GM18868 (cell line): Measurements from ENCODE around the gene FNBP1.

Experiments
- ATAC-seq: cut with Tn5 transposase; IDR thresholded peaks from one replicate; pipeline ENCODE4 v1.9.1; 2021; ENCODE audit warnings: mild to moderate bottlenecking, moderate library complexity; ENCODE audit not compliant: unreplicated experiment

The FNBP1 gene

GRCh38 chr9:130045725-130046450 lies 2.9 kb upstream of the FNBP1 start:
- ATAC-seq: no peak

- no peak for ATAC-seq
Observed at GRCh38 chr9:130043654-130044623, 950 bp upstream of the FNBP1 start.

- ATAC-seq: no peak
Observed at GRCh38 chr9:130042406-130042884, 544 bp downstream of the FNBP1 start.

GRCh38 chr9:130041648-130042405 lies 1.2 kb downstream of the FNBP1 start:
- ATAC-seq: no peak

- ATAC-seq: no peak
Observed at GRCh38 chr9:130040984-130041647, 1.9 kb downstream of the FNBP1 start.

- no peak for ATAC-seq
Observed at GRCh38 chr9:130039528-130040147, 3.4 kb downstream of the FNBP1 start.

- ATAC-seq: no peak
Observed at GRCh38 chr9:130036099-130036498, 6.9 kb downstream of the FNBP1 start.

GRCh38 chr9:130034570-130034969 lies 8.4 kb downstream of the FNBP1 start:
- ATAC-seq: no peak

- no peak for ATAC-seq
Observed at GRCh38 chr9:130030651-130031127, 12.3 kb downstream of the FNBP1 start.

- ATAC-seq: no peak
Observed at GRCh38 chr9:130029223-130029973, 13.6 kb downstream of the FNBP1 start.

- ATAC-seq: no peak
Observed at GRCh38 chr9:130028493-130029222, 14.3 kb downstream of the FNBP1 start.

GRCh38 chr9:130027533-130028365 lies 15.2 kb downstream of the FNBP1 start:
- ATAC-seq: no peak

GRCh38 chr9:130026583-130027340 lies 16.2 kb downstream of the FNBP1 start:
- no peak for ATAC-seq

GRCh38 chr9:130024597-130024994 lies 18.4 kb downstream of the FNBP1 start:
- ATAC-seq: no peak

- no peak for ATAC-seq
Observed at GRCh38 chr9:130023994-130024596, 18.9 kb downstream of the FNBP1 start.

- ATAC-seq: peak; percentile 47
Observed at GRCh38 chr9:130023144-130023787, 19.7 kb downstream of the FNBP1 start.
